Activated CD8-positive, alpha-beta T cell treated with anti-CD3 and anti-CD28 coated beads for 36 hours (primary cell): ENCODE results near the gene AREG. TPM values are rescaled to one million over a fixed set of nuclear protein-coding genes. Genes with fewer than 3 reads are reported as not detected.

Source experiments
- ATAC-seq: fragments of 200-7000 bp; cut with Tn5 transposase; one replicate; pipeline ENCODE4 v1.10.0; 2021; ENCODE audit warnings: mild to moderate bottlenecking, moderate library complexity
- CTCF ChIA-PET: fragments of 350-600 bp; sonication (Branson Sonifier 250); formaldehyde crosslinking; loops from one replicate; lab custom pipeline; 2021; ENCODE audit warnings: antibody characterized with exemption; lab: Charles Lee
- POLR2A ChIA-PET: fragments of 350-600 bp; sonication (Branson Sonifier 250); formaldehyde crosslinking; loops from one replicate; lab custom pipeline; 2021; ENCODE audit warnings: antibody characterized with exemption; lab: Charles Lee
- DNase-seq: peaks from one replicate; pipeline ENCODE4 v3.0.0-alpha.2; 2020
- H3K27ac Mint-ChIP-seq: one replicate; pipeline ENCODE4 v1.8.0; 2021; ENCODE audit warnings: mild to moderate bottlenecking, mixed read lengths
- H3K27me3 Mint-ChIP-seq: one replicate; pipeline ENCODE4 v1.8.0; 2021; ENCODE audit warnings: mixed read lengths
- H3K36me3 Mint-ChIP-seq: one replicate; pipeline ENCODE4 v1.8.0; 2021; ENCODE audit warnings: low read depth, mixed read lengths
- H3K4me1 Mint-ChIP-seq: one replicate; pipeline ENCODE4 v1.8.0; 2021; ENCODE audit warnings: low read depth, mixed read lengths
- H3K4me3 Mint-ChIP-seq: one replicate; pipeline ENCODE4 v1.8.0; 2021; ENCODE audit warnings: mild to moderate bottlenecking, moderate library complexity, mixed read lengths
- H3K9me3 Mint-ChIP-seq: one replicate; pipeline ENCODE4 v1.8.0; 2021; ENCODE audit warnings: mixed read lengths
- intact Hi-C: fragments of 100-400 bp; cut with micrococcal nuclease; formaldehyde crosslinking; loops from one replicate; pipeline ENCODE4 v1.10.0; 2022
- total RNA-seq, 2 experiments: library from RNA; stranded (reverse); gene quantifications; one replicate each; pipeline ENCODE4 v1.2.3, GENCODE V29; 2021
- TF ChIP-seq, protein P1 (sequence below): fragments of 200-600 bp; IDR thresholded peaks from one replicate; pipeline ENCODE4 v1.8.0; 2022; ENCODE audit warnings: antibody characterized with exemption, mild to moderate bottlenecking

Gene AREG
- total RNA-seq, 2 experiments from 2014 or later = 0.67 to 0.99 TPM

DNA sequence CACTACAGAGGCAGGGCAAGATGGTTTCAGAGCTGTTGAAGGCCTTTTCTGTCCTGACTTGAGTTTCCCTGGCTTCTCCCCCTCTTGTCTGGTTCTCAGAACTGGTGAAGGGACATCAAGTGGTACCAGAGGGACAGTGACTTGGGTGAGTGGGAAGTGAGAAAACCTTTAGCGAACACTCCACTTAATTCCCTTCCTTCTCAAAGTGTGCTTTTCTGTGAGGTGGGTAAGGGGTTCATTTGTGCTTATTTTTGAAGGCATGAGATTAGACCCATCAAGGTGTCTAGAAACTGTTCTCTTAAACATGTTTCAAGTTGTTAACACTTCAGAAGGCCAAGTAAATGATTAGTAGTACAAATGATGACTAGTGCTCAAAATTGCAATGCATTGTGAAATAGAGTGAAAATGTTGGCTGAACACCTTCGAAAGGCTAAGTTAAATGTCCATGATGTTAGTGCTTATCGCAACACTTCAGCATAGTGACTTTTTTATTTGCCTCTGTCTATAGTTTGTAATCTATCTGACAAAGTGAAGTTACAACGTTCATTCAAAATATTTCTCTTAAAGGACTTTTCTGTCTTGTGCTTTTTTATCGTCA is 2.8 kb downstream of the AREG start:
- H3K27ac Mint-ChIP-seq = no peak overlapping the region
- no peaks in the 10 kb centered on the region for H3K36me3 Mint-ChIP-seq
- ChIA-PET POLR2A (no interaction called here), CTCF (interaction anchor here (0.6 to 1.2 kb wide), 2 partner anchors 77 to 173 kb away, joined by 3 read pairs; no protein-coding TSS in a partner anchor)
- H3K4me1 Mint-ChIP-seq = peaks cover 11% of the 10 kb centered on the region
- no peak for ATAC-seq
- TF ChIP-seq, protein P1, sequence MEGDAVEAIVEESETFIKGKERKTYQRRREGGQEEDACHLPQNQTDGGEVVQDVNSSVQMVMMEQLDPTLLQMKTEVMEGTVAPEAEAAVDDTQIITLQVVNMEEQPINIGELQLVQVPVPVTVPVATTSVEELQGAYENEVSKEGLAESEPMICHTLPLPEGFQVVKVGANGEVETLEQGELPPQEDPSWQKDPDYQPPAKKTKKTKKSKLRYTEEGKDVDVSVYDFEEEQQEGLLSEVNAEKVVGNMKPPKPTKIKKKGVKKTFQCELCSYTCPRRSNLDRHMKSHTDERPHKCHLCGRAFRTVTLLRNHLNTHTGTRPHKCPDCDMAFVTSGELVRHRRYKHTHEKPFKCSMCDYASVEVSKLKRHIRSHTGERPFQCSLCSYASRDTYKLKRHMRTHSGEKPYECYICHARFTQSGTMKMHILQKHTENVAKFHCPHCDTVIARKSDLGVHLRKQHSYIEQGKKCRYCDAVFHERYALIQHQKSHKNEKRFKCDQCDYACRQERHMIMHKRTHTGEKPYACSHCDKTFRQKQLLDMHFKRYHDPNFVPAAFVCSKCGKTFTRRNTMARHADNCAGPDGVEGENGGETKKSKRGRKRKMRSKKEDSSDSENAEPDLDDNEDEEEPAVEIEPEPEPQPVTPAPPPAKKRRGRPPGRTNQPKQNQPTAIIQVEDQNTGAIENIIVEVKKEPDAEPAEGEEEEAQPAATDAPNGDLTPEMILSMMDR = no peak
- peaks cover 4% of the 10 kb centered on the region for H3K27me3 Mint-ChIP-seq
- H3K4me3 Mint-ChIP-seq = no peak overlapping the region
- DNase-seq = no peak
- intact Hi-C loops = no loop called here
- no peaks in the 10 kb centered on the region for H3K9me3 Mint-ChIP-seq

DNA sequence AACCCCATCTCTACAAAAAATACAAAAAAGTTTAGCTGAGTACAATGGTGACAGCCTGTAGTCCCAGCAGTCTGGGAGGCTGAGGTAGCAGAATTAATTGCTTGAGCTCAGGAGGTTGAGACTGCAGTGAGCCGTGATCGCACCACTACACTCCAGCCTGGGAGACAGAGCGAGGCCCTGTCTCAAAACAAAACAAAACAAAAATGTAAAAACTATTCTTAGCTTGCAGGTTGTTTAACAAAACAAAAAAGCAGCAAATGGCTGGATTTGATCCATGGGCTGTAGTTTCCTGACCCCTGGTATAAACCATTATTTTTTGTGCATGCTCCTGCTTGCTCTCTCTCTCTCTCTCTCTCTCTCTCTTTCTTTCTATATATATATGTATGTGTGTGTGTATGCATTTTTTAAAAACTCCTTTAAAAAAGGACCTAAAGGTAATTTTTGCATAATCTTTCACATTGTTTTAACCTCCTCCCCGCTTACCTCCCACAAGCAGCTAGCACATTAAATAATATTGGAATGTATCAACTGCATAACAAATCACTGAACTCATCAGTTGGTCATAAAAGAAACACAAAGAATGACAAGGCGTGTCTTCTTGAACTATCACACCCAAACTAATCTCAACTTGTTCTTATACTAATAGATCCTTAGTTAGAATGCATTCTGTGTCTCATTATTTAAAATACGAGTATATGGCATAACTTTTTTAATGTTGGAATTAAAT is 4.8 kb downstream of the AREG start:
- no peaks in the 10 kb centered on the region for H3K9me3 Mint-ChIP-seq
- no peaks in the 10 kb centered on the region for H3K36me3 Mint-ChIP-seq
- H3K4me1 Mint-ChIP-seq = peaks cover 8% of the 10 kb centered on the region
- H3K4me3 Mint-ChIP-seq = no peak overlapping the region
- CTCF ChIA-PET = no interaction called here
- H3K27me3 Mint-ChIP-seq = peaks cover 4% of the 10 kb centered on the region
- POLR2A ChIA-PET = no interaction called here
- no peak for DNase-seq
- no peak for ATAC-seq
- no peak overlapping the region for H3K27ac Mint-ChIP-seq
- TF ChIP-seq, protein P1 = no peak
- intact Hi-C loops = no loop called here

DNA sequence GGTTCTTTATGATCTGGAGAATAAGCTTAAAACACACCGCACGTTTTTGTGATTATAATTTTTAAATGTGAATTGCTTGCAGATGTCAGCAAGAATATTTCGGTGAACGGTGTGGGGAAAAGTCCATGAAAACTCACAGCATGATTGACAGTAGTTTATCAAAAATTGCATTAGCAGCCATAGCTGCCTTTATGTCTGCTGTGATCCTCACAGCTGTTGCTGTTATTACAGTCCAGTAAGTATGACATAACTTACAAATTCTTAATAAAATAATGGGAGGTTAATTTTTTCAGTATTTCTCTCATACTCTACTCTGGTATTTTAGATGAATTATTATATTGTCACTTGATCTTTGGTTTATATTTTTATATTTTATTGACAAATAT is 5.4 kb downstream of the AREG start:
- DNase-seq = no peak
- ChIA-PET POLR2A (no interaction called here), CTCF (interaction anchor here (0.6 kb wide), 1 partner anchor 264 kb away, joined by 3 read pairs; no protein-coding TSS in a partner anchor)
- intact Hi-C loops = no loop called here
- no peaks in the 10 kb centered on the region for H3K36me3 Mint-ChIP-seq
- H3K9me3 Mint-ChIP-seq = no peaks in the 10 kb centered on the region
- no peak for ATAC-seq
- peaks cover 4% of the 10 kb centered on the region for H3K27me3 Mint-ChIP-seq
- H3K27ac Mint-ChIP-seq = no peak overlapping the region
- no peak overlapping the region for H3K4me3 Mint-ChIP-seq
- TF ChIP-seq, protein P1 = no peak
- H3K4me1 Mint-ChIP-seq = peaks cover 6% of the 10 kb centered on the region

DNA sequence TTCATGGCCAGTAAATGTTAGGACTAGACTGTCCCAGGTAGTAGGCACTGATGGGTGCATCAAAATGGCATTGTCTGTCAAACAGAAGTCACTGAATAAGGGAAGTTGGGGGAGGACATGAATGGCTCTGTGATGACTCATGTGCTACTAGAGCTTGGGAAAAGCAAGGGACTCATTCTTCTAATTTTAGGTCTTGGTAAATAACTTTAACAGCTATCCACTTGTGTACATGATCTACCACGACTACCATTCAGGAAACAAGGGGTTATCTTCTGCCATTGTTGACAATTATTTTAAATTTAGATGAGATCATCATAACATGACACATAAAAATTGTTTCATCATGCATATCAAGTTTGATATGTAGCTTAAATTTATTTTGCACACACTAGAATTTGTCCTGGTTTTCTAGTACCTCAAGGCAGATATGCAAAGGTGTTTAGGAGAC is 6.3 kb downstream of the AREG start:
- CTCF ChIA-PET = no interaction called here
- Mint-ChIP-seq H3K9me3 (no peaks in the 10 kb centered on the region), H3K36me3 (no peaks in the 10 kb centered on the region), H3K27me3 (peaks cover 4% of the 10 kb centered on the region), H3K27ac (no peak overlapping the region), H3K4me1 (peaks cover 2% of the 10 kb centered on the region), H3K4me3 (no peak overlapping the region)
- POLR2A ChIA-PET = no interaction called here
- no peak for ATAC-seq
- TF ChIP-seq, protein P1 = no peak
- no peak for DNase-seq
- intact Hi-C loops = no loop called here

DNA sequence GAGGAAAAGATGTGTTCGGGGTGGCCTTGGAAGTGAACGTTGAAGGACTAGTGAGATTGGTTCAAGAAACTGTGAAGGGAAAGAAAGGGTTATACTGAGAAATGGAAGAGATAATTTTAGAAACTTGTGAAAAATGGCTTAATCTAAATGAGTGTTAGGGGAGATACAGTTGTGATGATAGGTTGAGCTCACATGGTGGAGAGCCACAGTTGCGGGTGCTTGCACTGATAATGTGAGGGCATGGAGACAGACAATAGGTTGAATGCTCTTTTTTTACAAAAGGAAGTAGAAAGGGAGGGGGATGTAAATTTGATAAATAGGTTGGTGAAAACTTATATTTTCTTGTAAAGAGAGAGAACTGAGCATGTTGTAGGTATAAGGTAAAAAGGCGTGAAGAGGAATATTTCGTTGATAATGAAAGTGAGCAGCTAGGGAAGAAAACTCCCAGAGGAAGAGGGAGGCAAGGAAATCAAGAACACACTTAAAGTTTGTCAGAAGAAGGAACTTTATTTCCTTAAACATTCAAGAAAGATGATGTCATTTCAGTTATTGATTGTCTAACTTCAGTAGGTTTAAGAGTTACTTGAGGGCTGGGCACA is 8.2 kb downstream of the AREG start:
- Mint-ChIP-seq H3K4me3 (no peak overlapping the region), H3K4me1 (no peaks in the 10 kb centered on the region), H3K27me3 (no peaks in the 10 kb centered on the region), H3K36me3 (no peaks in the 10 kb centered on the region), H3K27ac (no peak overlapping the region), H3K9me3 (no peaks in the 10 kb centered on the region)
- DNase-seq (no peak), ATAC-seq (no peak)
- POLR2A ChIA-PET = no interaction called here
- intact Hi-C loops = no loop called here
- CTCF ChIA-PET = no interaction called here
- TF ChIP-seq, protein P1 = no peak
